IMR-90 (cell line): Measurements from ENCODE around the gene ARHGAP19. TPM values are rescaled to one million over a fixed set of nuclear protein-coding genes. Genes with fewer than 3 reads are reported as not detected.

Source experiments
- ATAC-seq: fragments of 200-7000 bp; cut with Tn5 transposase; 2 replicates; pipeline ENCODE4 v1.9.1; 2020; ENCODE audit warnings: low read depth, mild to moderate bottlenecking, moderate library complexity
- BruUV-seq: library from RNA; stranded (reverse); fragments of 400-500 nt; replicated peaks from 2 replicates; lab custom pipeline; 2021; lab: Mats Ljungman, UMichigan
- CTCF ChIA-PET: fragments of 300-600 bp; formaldehyde crosslinking; extraction: SDS; loops from one replicate; lab custom pipeline; 2021; ENCODE audit warnings: antibody characterized with exemption; lab: Yijun Ruan, JAX
- POLR2A ChIA-PET: fragments of 300-600 bp; sonication (Branson Sonifier 250); formaldehyde crosslinking; loops from one replicate; lab custom pipeline; 2022; ENCODE audit warnings: antibody characterized with exemption; ENCODE audit not compliant: unreplicated experiment; lab: Charles Lee
- DNase-seq: peaks from one replicate; pipeline ENCODE4 v3.0.0; 2013
- H2AFZ ChIP-seq: replicated peaks from 2 replicates; pipeline ENCODE3; 2013; ENCODE audit warnings: low read length, mild to moderate bottlenecking; ENCODE audit not compliant: poor library complexity
- H2AK5ac ChIP-seq: 2 replicates; pipeline ENCODE4 v1.6.1; 2013; ENCODE audit warnings: low read depth, low read length, inconsistent platforms
- H2AK9ac ChIP-seq: replicated peaks from 2 replicates; pipeline ENCODE3; 2013; ENCODE audit warnings: mild to moderate bottlenecking, low read depth, low read length, moderate library complexity; ENCODE audit not compliant: poor library complexity
- H2BK120ac ChIP-seq: 2 replicates; pipeline ENCODE4 v1.6.1; 2013; ENCODE audit warnings: low read depth, low read length, inconsistent platforms
- H2BK15ac ChIP-seq: 3 replicates; pipeline ENCODE4 v1.6.1; 2013; ENCODE audit warnings: low read depth, low read length, inconsistent platforms
- H2BK20ac ChIP-seq: 2 replicates; pipeline ENCODE4 v1.6.1; 2013; ENCODE audit warnings: low read depth, mild to moderate bottlenecking, inconsistent platforms, low read length, moderate library complexity
- H2BK5ac ChIP-seq: 2 replicates; pipeline ENCODE4 v1.6.1; 2013; ENCODE audit warnings: mild to moderate bottlenecking, low read depth, low read length, inconsistent platforms; ENCODE audit not compliant: poor library complexity, severe bottlenecking
- H3K14ac ChIP-seq: replicated peaks from 2 replicates; pipeline ENCODE4 v1.6.1; 2013; ENCODE audit warnings: low read depth, low read length, inconsistent platforms
- H3K18ac ChIP-seq: 2 replicates; pipeline ENCODE4 v1.6.1; 2013; ENCODE audit warnings: low read depth, low read length, control low read depth
- H3K23ac ChIP-seq: 2 replicates; pipeline ENCODE4 v1.6.1; 2013; ENCODE audit warnings: low read depth, low read length, inconsistent platforms
- H3K27ac ChIP-seq: 2 replicates; pipeline ENCODE4 v1.5.1; 2013; ENCODE audit warnings: mild to moderate bottlenecking, control low read depth, low read length; ENCODE audit not compliant: insufficient read depth
- H3K27me3 ChIP-seq: 2 replicates; pipeline ENCODE4 v1.6.1; 2013; ENCODE audit warnings: low read length; ENCODE audit not compliant: control insufficient read depth, insufficient read depth
- H3K36me3 ChIP-seq: 2 replicates; pipeline ENCODE4 v1.6.1; 2013; ENCODE audit warnings: low read length, mixed read lengths; ENCODE audit not compliant: control insufficient read depth, insufficient read depth
- H3K4ac ChIP-seq: 2 replicates; pipeline ENCODE4 v1.6.1; 2013; ENCODE audit warnings: low read depth, low read length, inconsistent platforms
- H3K4me1 ChIP-seq: 2 replicates; pipeline ENCODE4 v1.6.1; 2013; ENCODE audit warnings: low read length, mixed read lengths; ENCODE audit not compliant: control insufficient read depth, insufficient read depth
- H3K4me2 ChIP-seq: 2 replicates; pipeline ENCODE4 v1.6.1; 2013; ENCODE audit warnings: low read depth, mild to moderate bottlenecking, control low read depth, low read length, moderate library complexity
- H3K4me3 ChIP-seq: 2 replicates; pipeline ENCODE4 v1.5.1; 2013; ENCODE audit warnings: low read depth, mild to moderate bottlenecking, control low read depth, low read length, moderate library complexity; ENCODE audit not compliant: insufficient read depth
- H3K56ac ChIP-seq: 2 replicates; pipeline ENCODE4 v1.6.1; 2013; ENCODE audit warnings: low read length, inconsistent platforms; ENCODE audit not compliant: insufficient read depth; ENCODE audit errors: extremely low read depth
- H3K79me1 ChIP-seq, 2 experiments: 2 replicates each; pipeline ENCODE4 v1.6.1; 2013; ENCODE audit warnings: low read length in 2 of 2, inconsistent platforms in 1 of 2, low read depth in 1 of 2
- H3K9ac ChIP-seq: 2 replicates; pipeline ENCODE4 v1.6.1; 2013; ENCODE audit warnings: low read depth, low read length, control low read depth
- H3K9me1 ChIP-seq: 2 replicates; pipeline ENCODE4 v1.6.1; 2013; ENCODE audit warnings: low read length, inconsistent platforms; ENCODE audit not compliant: insufficient read depth
- H3K9me3 ChIP-seq: 2 replicates; pipeline ENCODE4 v1.6.1; 2013; ENCODE audit warnings: low read length; ENCODE audit not compliant: control insufficient read depth, insufficient read depth
- H4K20me1 ChIP-seq: 2 replicates; pipeline ENCODE4 v1.6.1; 2013; ENCODE audit warnings: low read length, inconsistent platforms; ENCODE audit not compliant: insufficient read depth
- H4K5ac ChIP-seq: 2 replicates; pipeline ENCODE4 v1.6.1; 2013; ENCODE audit warnings: mild to moderate bottlenecking, low read depth, low read length, control low read depth
- H4K8ac ChIP-seq, 2 experiments: 2 replicates each; pipeline ENCODE4 v1.6.1; 2013; ENCODE audit warnings: low read depth in 2 of 2, low read length in 2 of 2, control low read depth in 1 of 2, inconsistent platforms in 1 of 2
- H4K91ac ChIP-seq: 2 replicates; pipeline ENCODE4 v1.6.1; 2013; ENCODE audit warnings: low read depth, low read length, inconsistent platforms; ENCODE audit not compliant: insufficient read depth
- BHLHE40 ChIP-seq: fragments of 150-350 bp; IDR thresholded peaks from 2 replicates; pipeline ENCODE4 v1.6.1; 2016; ENCODE audit warnings: mild to moderate bottlenecking, low read depth, low read length
- MAFK ChIP-seq: IDR thresholded peaks from 2 replicates; pipeline ENCODE4 v1.6.1; 2012; ENCODE audit warnings: low read depth, low read length, improper control_type of control experiment
- MAZ ChIP-seq: IDR thresholded peaks from 2 replicates; pipeline ENCODE4 v1.6.1; 2012; ENCODE audit warnings: low read depth, mild to moderate bottlenecking, low read length, improper control_type of control experiment, moderate library complexity, borderline replicate concordance
- MXI1 ChIP-seq: IDR thresholded peaks from 2 replicates; pipeline ENCODE4 v1.6.1; 2012; ENCODE audit warnings: low read depth, mild to moderate bottlenecking, low read length, moderate library complexity, borderline replicate concordance
- NFE2L2 ChIP-seq: fragments of 150-350 bp; IDR thresholded peaks from 2 replicates; pipeline ENCODE4 v1.6.1; 2016; ENCODE audit warnings: low read depth, mild to moderate bottlenecking, low read length
- WGBS, 2 experiments: methylation state at CpG; one replicate each; pipeline versions ENCODE4 v1.1.5 to v1.1.7; 2013; ENCODE audit warnings: missing lambda C conversion rate in 2 of 2; ENCODE audit not compliant: insufficient read length in 1 of 2; ENCODE audit errors: extremely low coverage in 2 of 2; 5-methylcytosine and 5-hydroxymethylcytosine counted together
- dilution Hi-C: fragments of 300-500 bp; cut with HindIII; formaldehyde crosslinking; loops from one replicate; pipeline ENCODE4 v1.14.3; 2018; ENCODE audit warnings: low sequenced_read_pairs; ENCODE audit not compliant: unreplicated experiment
- in situ Hi-C: fragments of 300-500 bp; cut with MboI; formaldehyde crosslinking; loops from 3 replicates; pipeline ENCODE4 v1.14.3; 2019; ENCODE audit warnings: low sequenced_read_pairs, inconsistent platforms, mixed read lengths
- intact Hi-C: fragments of 100-400 bp; cut with micrococcal nuclease; formaldehyde crosslinking; loops from 2 replicates; pipeline ENCODE4 v1.10.0; 2022
- polyA plus RNA-seq, 3 experiments: library from polyadenylated mRNA; depleted of rRNA; stranded (reverse); fragments of >200 nt; gene quantifications; 2 replicates each; pipeline ENCODE4 v1.2.3, GENCODE V29; 2012; ENCODE audit warnings: low replicate concordance in 1 of 3
- total RNA-seq: library from RNA; depleted of rRNA; stranded (reverse); fragments of >200 nt; gene quantifications from 2 replicates; pipeline ENCODE4 v1.2.3, GENCODE V29; 2012

ARHGAP19 gene
- total and polyA plus RNA-seq, 2 of the 4 experiments (the other 2 are of a cell fraction), result 6.3 to 7.0 TPM

GRCh38 chr10:97336446-97336845 is 44.0 kb upstream of the ARHGAP19 start:
- no peaks in the 10 kb centered on the region for H3K9me1 ChIP-seq
- H3K4me2 ChIP-seq, result no peak overlapping the region
- H2AFZ ChIP-seq, result no peak overlapping the region
- H3K4ac ChIP-seq, result no peak overlapping the region
- H2BK120ac ChIP-seq, result no peak overlapping the region
- H2BK5ac ChIP-seq, result no peak overlapping the region
- no peak overlapping the region for H3K18ac ChIP-seq
- no peak overlapping the region for H4K8ac ChIP-seq
- in situ Hi-C loops (no loop called here), intact Hi-C loops (no loop called here), dilution Hi-C loops (no loop called here)
- no peaks in the 10 kb centered on the region for H3K9me3 ChIP-seq
- peaks cover 9 to 21% of the 10 kb centered on the region in 2 experiments for H3K79me1 ChIP-seq
- no peaks in the 10 kb centered on the region for H3K36me3 ChIP-seq
- no peak overlapping the region for H3K56ac ChIP-seq
- H2BK15ac ChIP-seq, result no peak overlapping the region
- ChIA-PET CTCF (no interaction called here), POLR2A (no interaction called here)
- no peak overlapping the region for H4K5ac ChIP-seq
- H3K27ac ChIP-seq, result no peak overlapping the region
- peaks cover 8% of the 10 kb centered on the region for H3K4me1 ChIP-seq
- H4K20me1 ChIP-seq, result no peaks in the 10 kb centered on the region
- no peak overlapping the region for H4K91ac ChIP-seq
- ATAC-seq (no peak), DNase-seq (peak; percentile 13)
- no peak overlapping the region for H3K23ac ChIP-seq
- H3K4me3 ChIP-seq, result no peak overlapping the region
- H2BK20ac ChIP-seq, result no peak overlapping the region
- TF ChIP-seq NFE2L2 (no peak), MAFK (no peak), MXI1 (no peak), BHLHE40 (no peak), MAZ (no peak)
- no peak overlapping the region for H2AK5ac ChIP-seq
- H3K27me3 ChIP-seq, result peaks cover 22% of the 10 kb centered on the region
- H3K14ac ChIP-seq, result no peak overlapping the region
- no peak overlapping the region for H2AK9ac ChIP-seq
- WGBS, 2 experiments, result 25% methylated on average over 2 of the region's 5 CpGs; no CpG with 5 or more reads in 1 of the 2 experiments
- BruUV-seq, result no TSS peak
- no peak overlapping the region for H3K9ac ChIP-seq
